ENCODE data around the gene ASTN2. TPM values are rescaled to one million over a fixed set of nuclear protein-coding genes. Genes with fewer than 3 reads are reported as not detected.
"Not testable (repeated sequence)": the region's sequence is repeated elsewhere in the genome, so short reads cannot be mapped to it uniquely, and the experiment has no call there.

Gene ASTN2
- total and polyA plus RNA-seq, 4 donors: 0.57 to 2.9 (median 1.4) TPM

DNA sequence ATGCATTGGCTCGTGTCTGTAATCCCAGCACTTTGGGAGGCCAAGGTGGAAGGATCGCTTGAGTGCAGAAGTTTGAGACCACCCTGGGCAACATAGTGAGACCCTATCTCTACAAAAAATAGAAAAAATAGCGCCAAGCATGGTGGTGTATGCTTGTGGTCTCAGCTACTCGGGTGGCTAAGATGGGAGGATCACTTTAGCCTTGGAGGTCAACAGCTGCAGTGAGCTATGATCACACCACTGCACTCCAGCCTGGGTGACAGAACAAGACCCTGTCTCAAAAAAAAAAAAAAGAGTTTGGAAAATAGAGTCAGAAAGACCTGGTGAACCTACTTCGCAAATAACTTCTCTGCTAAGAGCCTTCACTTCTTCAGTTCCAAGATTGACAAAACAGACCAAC, 516.7 kb downstream of the ASTN2 start:
- H3K27me3 ChIP-seq (ENCODE audit: control insufficient read depth in 4 of 4, insufficient read depth in 4 of 4, low read length in 3 of 4); H3K4me3 ChIP-seq (ENCODE audit: low read depth in 1 of 3, low read length in 3 of 3); H3K9ac ChIP-seq (ENCODE audit: low read depth in 1 of 2, low read length in 2 of 2); H3K27ac ChIP-seq (ENCODE audit: low read depth in 1 of 2, low read length in 2 of 2); H3K9me3 ChIP-seq (ENCODE audit: control insufficient read depth in 4 of 4, low read length in 3 of 4); H3K4me1 ChIP-seq (ENCODE audit: control insufficient read depth in 4 of 4, insufficient read depth in 4 of 4, low read length in 3 of 4); DNase-seq (ENCODE audit: low spot score); H3K36me3 ChIP-seq (ENCODE audit: control insufficient read depth in 4 of 4, insufficient read depth in 3 of 4, low read depth in 1 of 4, low read length in 3 of 4): not testable (repeated sequence)
- WGBS: 79% methylated on average over 5 of the region's 5 CpGs

GRCh38 chr9:116897201-116897600, 517.7 kb downstream of the ASTN2 start:
- H3K27ac ChIP-seq (ENCODE audit: low read depth in 1 of 2, low read length in 2 of 2): no peak overlapping the region
- TF ChIP-seq, protein P1, sequence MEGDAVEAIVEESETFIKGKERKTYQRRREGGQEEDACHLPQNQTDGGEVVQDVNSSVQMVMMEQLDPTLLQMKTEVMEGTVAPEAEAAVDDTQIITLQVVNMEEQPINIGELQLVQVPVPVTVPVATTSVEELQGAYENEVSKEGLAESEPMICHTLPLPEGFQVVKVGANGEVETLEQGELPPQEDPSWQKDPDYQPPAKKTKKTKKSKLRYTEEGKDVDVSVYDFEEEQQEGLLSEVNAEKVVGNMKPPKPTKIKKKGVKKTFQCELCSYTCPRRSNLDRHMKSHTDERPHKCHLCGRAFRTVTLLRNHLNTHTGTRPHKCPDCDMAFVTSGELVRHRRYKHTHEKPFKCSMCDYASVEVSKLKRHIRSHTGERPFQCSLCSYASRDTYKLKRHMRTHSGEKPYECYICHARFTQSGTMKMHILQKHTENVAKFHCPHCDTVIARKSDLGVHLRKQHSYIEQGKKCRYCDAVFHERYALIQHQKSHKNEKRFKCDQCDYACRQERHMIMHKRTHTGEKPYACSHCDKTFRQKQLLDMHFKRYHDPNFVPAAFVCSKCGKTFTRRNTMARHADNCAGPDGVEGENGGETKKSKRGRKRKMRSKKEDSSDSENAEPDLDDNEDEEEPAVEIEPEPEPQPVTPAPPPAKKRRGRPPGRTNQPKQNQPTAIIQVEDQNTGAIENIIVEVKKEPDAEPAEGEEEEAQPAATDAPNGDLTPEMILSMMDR (IDR thresholded peaks at IDR 0.05; ENCODE audit: low read depth, low read length, missing input control): no peak
- TF ChIP-seq, protein P2, sequence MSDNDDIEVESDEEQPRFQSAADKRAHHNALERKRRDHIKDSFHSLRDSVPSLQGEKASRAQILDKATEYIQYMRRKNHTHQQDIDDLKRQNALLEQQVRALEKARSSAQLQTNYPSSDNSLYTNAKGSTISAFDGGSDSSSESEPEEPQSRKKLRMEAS (IDR thresholded peaks at IDR 0.05): no peak
- no peak for TF ChIP-seq TAF1 (conservative IDR thresholded peaks at IDR 0.05)
- TF ChIP-seq GABPA (IDR thresholded peaks at IDR 0.05 in 1 of 2, conservative IDR thresholded peaks at IDR 0.05 in 1 of 2): no peak
- TF ChIP-seq FOXA1 (IDR thresholded peaks at IDR 0.05): no peak
- TF ChIP-seq RXRA (IDR thresholded peaks at IDR 0.05): no peak
- TF ChIP-seq, protein P3, sequence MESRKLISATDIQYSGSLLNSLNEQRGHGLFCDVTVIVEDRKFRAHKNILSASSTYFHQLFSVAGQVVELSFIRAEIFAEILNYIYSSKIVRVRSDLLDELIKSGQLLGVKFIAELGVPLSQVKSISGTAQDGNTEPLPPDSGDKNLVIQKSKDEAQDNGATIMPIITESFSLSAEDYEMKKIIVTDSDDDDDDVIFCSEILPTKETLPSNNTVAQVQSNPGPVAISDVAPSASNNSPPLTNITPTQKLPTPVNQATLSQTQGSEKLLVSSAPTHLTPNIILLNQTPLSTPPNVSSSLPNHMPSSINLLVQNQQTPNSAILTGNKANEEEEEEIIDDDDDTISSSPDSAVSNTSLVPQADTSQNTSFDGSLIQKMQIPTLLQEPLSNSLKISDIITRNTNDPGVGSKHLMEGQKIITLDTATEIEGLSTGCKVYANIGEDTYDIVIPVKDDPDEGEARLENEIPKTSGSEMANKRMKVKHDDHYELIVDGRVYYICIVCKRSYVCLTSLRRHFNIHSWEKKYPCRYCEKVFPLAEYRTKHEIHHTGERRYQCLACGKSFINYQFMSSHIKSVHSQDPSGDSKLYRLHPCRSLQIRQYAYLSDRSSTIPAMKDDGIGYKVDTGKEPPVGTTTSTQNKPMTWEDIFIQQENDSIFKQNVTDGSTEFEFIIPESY (IDR thresholded peaks at IDR 0.05): no peak
- TF ChIP-seq ATF3 (IDR thresholded peaks at IDR 0.05): no peak
- TF ChIP-seq NR2F2 (IDR thresholded peaks at IDR 0.05): no peak
- TF ChIP-seq RAD21 (IDR thresholded peaks at IDR 0.05): no peak
- no peak for TF ChIP-seq SP1 (IDR thresholded peaks at IDR 0.05)
- no peak overlapping the region for H3K4me3 ChIP-seq (ENCODE audit: low read depth in 1 of 3, low read length in 3 of 3)
- WGBS: 70% methylated on average over 4 of the region's 4 CpGs
- no peak for DNase-seq (ENCODE audit: low spot score)
- no peaks in the 10 kb centered on the region for H3K4me1 ChIP-seq (ENCODE audit: control insufficient read depth in 4 of 4, insufficient read depth in 4 of 4, low read length in 3 of 4)
- no peak overlapping the region for H3K9ac ChIP-seq (ENCODE audit: low read depth in 1 of 2, low read length in 2 of 2)
- no peaks in the 10 kb centered on the region for H3K27me3 ChIP-seq (ENCODE audit: control insufficient read depth in 4 of 4, insufficient read depth in 4 of 4, low read length in 3 of 4)
- peaks cover 0 to 10% (median 8%) of the 10 kb centered on the region in 4 donors for H3K9me3 ChIP-seq (ENCODE audit: control insufficient read depth in 4 of 4, low read length in 3 of 4)
- no peaks in the 10 kb centered on the region for H3K36me3 ChIP-seq (ENCODE audit: control insufficient read depth in 4 of 4, insufficient read depth in 3 of 4, low read depth in 1 of 4, low read length in 3 of 4)

- H3K27me3 ChIP-seq (ENCODE audit: control insufficient read depth in 4 of 4, insufficient read depth in 4 of 4, low read length in 3 of 4): no peaks in the 10 kb centered on the region
- H3K9ac ChIP-seq (ENCODE audit: low read depth in 1 of 2, low read length in 2 of 2): no peak overlapping the region
- H3K4me1 ChIP-seq (ENCODE audit: control insufficient read depth in 4 of 4, insufficient read depth in 4 of 4, low read length in 3 of 4): no peaks in the 10 kb centered on the region
- H3K36me3 ChIP-seq (ENCODE audit: control insufficient read depth in 4 of 4, insufficient read depth in 3 of 4, low read depth in 1 of 4, low read length in 3 of 4): no peaks in the 10 kb centered on the region
- DNase-seq (ENCODE audit: low spot score): no peak
- H3K4me3 ChIP-seq (ENCODE audit: low read depth in 1 of 3, low read length in 3 of 3): no peak overlapping the region
- H3K9me3 ChIP-seq (ENCODE audit: control insufficient read depth in 4 of 4, low read length in 3 of 4): peaks cover 0 to 10% (median 8%) of the 10 kb centered on the region in 4 donors
- no peak overlapping the region for H3K27ac ChIP-seq (ENCODE audit: low read depth in 1 of 2, low read length in 2 of 2)
- no peak for TF ChIP-seq JUND (IDR thresholded peaks at IDR 0.05)
- no peak for TF ChIP-seq GABPA (IDR thresholded peaks at IDR 0.05 in 1 of 2, conservative IDR thresholded peaks at IDR 0.05 in 1 of 2)
- TF ChIP-seq HNF4G (IDR thresholded peaks at IDR 0.05): no peak
- no peak for TF ChIP-seq YY1 (IDR thresholded peaks at IDR 0.05)
- no peak for TF ChIP-seq SP1 (IDR thresholded peaks at IDR 0.05)
- TF ChIP-seq EGR1 (IDR thresholded peaks at IDR 0.05; ENCODE audit: low read depth in 2 of 2): no peak
- TF ChIP-seq, protein P1 (IDR thresholded peaks at IDR 0.05; ENCODE audit: low read depth, low read length, missing input control): no peak
- TF ChIP-seq TAF1 (conservative IDR thresholded peaks at IDR 0.05): no peak
- TF ChIP-seq NR2F2 (IDR thresholded peaks at IDR 0.05): no peak
- no peak for TF ChIP-seq ATF3 (IDR thresholded peaks at IDR 0.05)
- TF ChIP-seq, protein P4, sequence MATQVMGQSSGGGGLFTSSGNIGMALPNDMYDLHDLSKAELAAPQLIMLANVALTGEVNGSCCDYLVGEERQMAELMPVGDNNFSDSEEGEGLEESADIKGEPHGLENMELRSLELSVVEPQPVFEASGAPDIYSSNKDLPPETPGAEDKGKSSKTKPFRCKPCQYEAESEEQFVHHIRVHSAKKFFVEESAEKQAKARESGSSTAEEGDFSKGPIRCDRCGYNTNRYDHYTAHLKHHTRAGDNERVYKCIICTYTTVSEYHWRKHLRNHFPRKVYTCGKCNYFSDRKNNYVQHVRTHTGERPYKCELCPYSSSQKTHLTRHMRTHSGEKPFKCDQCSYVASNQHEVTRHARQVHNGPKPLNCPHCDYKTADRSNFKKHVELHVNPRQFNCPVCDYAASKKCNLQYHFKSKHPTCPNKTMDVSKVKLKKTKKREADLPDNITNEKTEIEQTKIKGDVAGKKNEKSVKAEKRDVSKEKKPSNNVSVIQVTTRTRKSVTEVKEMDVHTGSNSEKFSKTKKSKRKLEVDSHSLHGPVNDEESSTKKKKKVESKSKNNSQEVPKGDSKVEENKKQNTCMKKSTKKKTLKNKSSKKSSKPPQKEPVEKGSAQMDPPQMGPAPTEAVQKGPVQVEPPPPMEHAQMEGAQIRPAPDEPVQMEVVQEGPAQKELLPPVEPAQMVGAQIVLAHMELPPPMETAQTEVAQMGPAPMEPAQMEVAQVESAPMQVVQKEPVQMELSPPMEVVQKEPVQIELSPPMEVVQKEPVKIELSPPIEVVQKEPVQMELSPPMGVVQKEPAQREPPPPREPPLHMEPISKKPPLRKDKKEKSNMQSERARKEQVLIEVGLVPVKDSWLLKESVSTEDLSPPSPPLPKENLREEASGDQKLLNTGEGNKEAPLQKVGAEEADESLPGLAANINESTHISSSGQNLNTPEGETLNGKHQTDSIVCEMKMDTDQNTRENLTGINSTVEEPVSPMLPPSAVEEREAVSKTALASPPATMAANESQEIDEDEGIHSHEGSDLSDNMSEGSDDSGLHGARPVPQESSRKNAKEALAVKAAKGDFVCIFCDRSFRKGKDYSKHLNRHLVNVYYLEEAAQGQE (IDR thresholded peaks at IDR 0.05): no peak
- TF ChIP-seq HNF4A (conservative IDR thresholded peaks at IDR 0.05): no peak
- no peak for TF ChIP-seq RAD21 (IDR thresholded peaks at IDR 0.05)
Observed at GRCh38 chr9:116895961-116896360, 518.9 kb downstream of the ASTN2 start.

Measured in liver (tissue), 9 donors.